Loucy (cell line): Measurements from ENCODE around the gene ZNF74.

Experiments used
- H2AFZ ChIP-seq: fragments of 200-600 bp; sonication (generic); 2 replicates; pipeline ENCODE4 v1.6.0; 2016; ENCODE audit warnings: antibody characterized with exemption, mild to moderate bottlenecking, low read length, moderate library complexity
- H3F3A ChIP-seq: fragments of 200-600 bp; 2 replicates; pipeline ENCODE4 v1.6.0; 2016; ENCODE audit warnings: antibody characterized with exemption, low read depth, mild to moderate bottlenecking
- H3K27me3 ChIP-seq: fragments of 200-600 bp; sonication (generic); 2 replicates; pipeline ENCODE4 v1.6.1; 2014; ENCODE audit warnings: low read length, mild to moderate bottlenecking; ENCODE audit not compliant: insufficient read depth, poor library complexity, severe bottlenecking
- H3K36me3 ChIP-seq: fragments of 200-600 bp; sonication (generic); 2 replicates; pipeline ENCODE4 v1.6.1; 2016; ENCODE audit warnings: low read length; ENCODE audit not compliant: insufficient read depth
- H3K4me1 ChIP-seq: fragments of 200-600 bp; sonication (generic); 2 replicates; pipeline ENCODE4 v1.5.1; 2014; ENCODE audit warnings: low read length, mild to moderate bottlenecking; ENCODE audit not compliant: insufficient read depth, poor library complexity, severe bottlenecking
- H3K4me2 ChIP-seq: fragments of 200-600 bp; sonication (generic); 2 replicates; pipeline ENCODE4 v1.6.0; 2014; ENCODE audit warnings: antibody characterized with exemption, low read length, low read depth, mild to moderate bottlenecking; ENCODE audit not compliant: poor library complexity, severe bottlenecking
- H3K4me3 ChIP-seq: fragments of 200-600 bp; sonication (generic); 2 replicates; pipeline ENCODE4 v1.5.1; 2014; ENCODE audit warnings: low read length, mild to moderate bottlenecking, mixed read lengths; ENCODE audit not compliant: poor library complexity, severe bottlenecking
- H3K79me2 ChIP-seq: fragments of 200-600 bp; sonication (generic); 2 replicates; pipeline ENCODE4 v1.6.1; 2014; ENCODE audit warnings: low read length; ENCODE audit not compliant: insufficient read depth
- H3K9ac ChIP-seq: fragments of 200-600 bp; sonication (generic); 2 replicates; pipeline ENCODE4 v1.6.0; 2014; ENCODE audit warnings: mild to moderate bottlenecking, low read depth, low read length, moderate library complexity; ENCODE audit not compliant: poor library complexity, severe bottlenecking
- H3K9me2 ChIP-seq: fragments of 200-600 bp; sonication (generic); replicated peaks from 2 replicates; pipeline ENCODE4 v1.6.1; 2016; ENCODE audit warnings: low read depth, low read length, mixed read lengths
- H3K9me3 ChIP-seq: fragments of 200-600 bp; sonication (generic); 2 replicates; pipeline ENCODE4 v1.6.1; 2014; ENCODE audit warnings: mild to moderate bottlenecking, antibody characterized with exemption, low read length, low read depth; ENCODE audit not compliant: insufficient read depth
- H4K20me1 ChIP-seq: fragments of 200-600 bp; sonication (generic); 2 replicates; pipeline ENCODE4 v1.6.0; 2014; ENCODE audit warnings: antibody characterized with exemption, low read length, mild to moderate bottlenecking; ENCODE audit not compliant: insufficient read depth, poor library complexity, severe bottlenecking
- EZH2phosphoT487 ChIP-seq: fragments of 200-600 bp; IDR thresholded peaks from 2 replicates; pipeline ENCODE4 v1.6.1; 2018; ENCODE audit warnings: antibody characterized with exemption, mild to moderate bottlenecking, moderate library complexity, borderline replicate concordance
- TF ChIP-seq, protein P1 (sequence below): fragments of 200-600 bp; sonication (generic); conservative IDR thresholded peaks from 2 replicates; pipeline ENCODE4 v1.5.1; 2014; ENCODE audit warnings: mild to moderate bottlenecking, antibody characterized with exemption, low read length

Gene ZNF74

GRCh38 chr22:20423906-20424551, 30.1 kb downstream of the ZNF74 start:
- Histone ChIP-seq H3K9ac (no peak overlapping the region), H3K27me3 (no peaks in the 10 kb centered on the region), H3K4me2 (no peak overlapping the region), H3K4me3 (no peak overlapping the region), H3K36me3 (no peaks in the 10 kb centered on the region), H4K20me1 (no peaks in the 10 kb centered on the region), H2AFZ (no peak overlapping the region), H3F3A (no peaks in the 10 kb centered on the region), H3K4me1 (peaks cover 17% of the 10 kb centered on the region), H3K9me2 (no peaks in the 10 kb centered on the region), H3K9me3 (no peaks in the 10 kb centered on the region), H3K79me2 (no peaks in the 10 kb centered on the region)
- no peak for TF ChIP-seq EZH2phosphoT487
- TF ChIP-seq, protein P1, sequence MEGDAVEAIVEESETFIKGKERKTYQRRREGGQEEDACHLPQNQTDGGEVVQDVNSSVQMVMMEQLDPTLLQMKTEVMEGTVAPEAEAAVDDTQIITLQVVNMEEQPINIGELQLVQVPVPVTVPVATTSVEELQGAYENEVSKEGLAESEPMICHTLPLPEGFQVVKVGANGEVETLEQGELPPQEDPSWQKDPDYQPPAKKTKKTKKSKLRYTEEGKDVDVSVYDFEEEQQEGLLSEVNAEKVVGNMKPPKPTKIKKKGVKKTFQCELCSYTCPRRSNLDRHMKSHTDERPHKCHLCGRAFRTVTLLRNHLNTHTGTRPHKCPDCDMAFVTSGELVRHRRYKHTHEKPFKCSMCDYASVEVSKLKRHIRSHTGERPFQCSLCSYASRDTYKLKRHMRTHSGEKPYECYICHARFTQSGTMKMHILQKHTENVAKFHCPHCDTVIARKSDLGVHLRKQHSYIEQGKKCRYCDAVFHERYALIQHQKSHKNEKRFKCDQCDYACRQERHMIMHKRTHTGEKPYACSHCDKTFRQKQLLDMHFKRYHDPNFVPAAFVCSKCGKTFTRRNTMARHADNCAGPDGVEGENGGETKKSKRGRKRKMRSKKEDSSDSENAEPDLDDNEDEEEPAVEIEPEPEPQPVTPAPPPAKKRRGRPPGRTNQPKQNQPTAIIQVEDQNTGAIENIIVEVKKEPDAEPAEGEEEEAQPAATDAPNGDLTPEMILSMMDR, result no peak

DNA sequence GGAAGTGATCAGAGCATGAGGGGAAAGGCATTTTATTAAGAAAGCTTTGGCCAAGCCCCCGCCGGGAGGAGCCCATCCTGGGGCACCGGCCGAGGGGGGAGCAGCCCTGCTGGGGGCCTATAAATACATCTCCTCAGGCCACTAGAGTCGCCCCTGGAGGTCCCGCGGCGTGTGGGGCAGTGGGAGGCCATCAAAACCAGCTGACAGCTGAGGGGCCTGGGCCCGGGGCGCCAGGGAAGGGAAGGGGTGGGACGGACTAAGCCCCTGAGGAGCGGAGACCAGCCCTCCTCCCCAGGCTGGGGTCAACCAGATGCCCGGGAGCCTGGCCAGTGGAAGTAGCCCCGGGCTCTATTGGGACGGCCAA, 30.6 kb downstream of the ZNF74 start:
- TF ChIP-seq, protein P1, result no peak
- no peak for TF ChIP-seq EZH2phosphoT487
- Histone ChIP-seq H4K20me1 (no peaks in the 10 kb centered on the region), H2AFZ (no peak overlapping the region), H3K4me2 (no peak overlapping the region), H3K36me3 (no peaks in the 10 kb centered on the region), H3K4me1 (peaks cover 17% of the 10 kb centered on the region), H3K4me3 (no peak overlapping the region), H3K9me2 (no peaks in the 10 kb centered on the region), H3K27me3 (no peaks in the 10 kb centered on the region), H3K9ac (no peak overlapping the region), H3K79me2 (no peaks in the 10 kb centered on the region), H3F3A (no peaks in the 10 kb centered on the region), H3K9me3 (no peaks in the 10 kb centered on the region)

DNA sequence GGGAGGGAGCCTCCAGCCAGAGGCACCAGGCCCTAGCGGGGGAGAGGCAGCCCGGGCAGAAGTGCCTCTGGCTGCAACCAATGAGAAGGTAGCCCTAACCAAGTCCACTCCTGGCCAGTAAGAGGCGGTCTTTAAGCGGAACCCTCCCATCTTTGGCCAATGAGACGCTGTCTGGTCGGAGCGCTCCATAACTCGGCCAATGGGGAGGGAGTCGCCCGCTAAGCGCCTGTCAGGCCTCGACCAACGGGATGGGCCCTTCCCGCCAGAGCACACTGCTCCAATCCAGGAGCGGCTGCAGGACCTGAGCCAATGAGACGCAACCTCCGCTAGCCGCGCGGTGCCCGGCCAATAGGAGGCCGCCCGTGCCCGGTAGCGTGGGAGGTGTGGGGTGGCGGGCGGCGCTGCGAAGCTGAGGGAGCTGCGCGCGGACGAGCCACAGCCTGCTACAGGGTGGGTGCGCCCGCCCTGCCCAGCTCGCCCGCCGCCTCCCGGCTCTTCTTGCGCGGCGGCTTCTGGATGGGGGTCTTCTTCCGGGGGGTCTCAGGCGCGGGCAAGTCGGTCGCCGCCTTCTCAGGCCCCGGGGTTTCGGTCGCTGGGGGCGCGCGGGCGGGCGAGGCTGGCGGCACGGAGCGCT, 31.1 kb downstream of the ZNF74 start:
- Histone ChIP-seq H3F3A (no peaks in the 10 kb centered on the region), H3K9me3 (no peaks in the 10 kb centered on the region), H3K4me3 (no peak overlapping the region), H3K9ac (no peak overlapping the region), H3K4me2 (no peak overlapping the region), H2AFZ (no peak overlapping the region), H3K79me2 (no peaks in the 10 kb centered on the region), H3K4me1 (peaks cover 17% of the 10 kb centered on the region), H3K27me3 (no peaks in the 10 kb centered on the region), H3K9me2 (no peaks in the 10 kb centered on the region), H4K20me1 (no peaks in the 10 kb centered on the region), H3K36me3 (no peaks in the 10 kb centered on the region)
- TF ChIP-seq, protein P1, result no peak
- no peak for TF ChIP-seq EZH2phosphoT487
